NCI-H82 (cell line): ENCODE measurements around the gene PCDH9.
A peak's percentile ranks its signal among the peaks of the same experiment; 100 is the strongest.

Source experiments
- DNase-seq: peaks from one replicate; lab custom pipeline; 2025; lab: John Stamatoyannopoulos, UW

Gene PCDH9

DNA sequence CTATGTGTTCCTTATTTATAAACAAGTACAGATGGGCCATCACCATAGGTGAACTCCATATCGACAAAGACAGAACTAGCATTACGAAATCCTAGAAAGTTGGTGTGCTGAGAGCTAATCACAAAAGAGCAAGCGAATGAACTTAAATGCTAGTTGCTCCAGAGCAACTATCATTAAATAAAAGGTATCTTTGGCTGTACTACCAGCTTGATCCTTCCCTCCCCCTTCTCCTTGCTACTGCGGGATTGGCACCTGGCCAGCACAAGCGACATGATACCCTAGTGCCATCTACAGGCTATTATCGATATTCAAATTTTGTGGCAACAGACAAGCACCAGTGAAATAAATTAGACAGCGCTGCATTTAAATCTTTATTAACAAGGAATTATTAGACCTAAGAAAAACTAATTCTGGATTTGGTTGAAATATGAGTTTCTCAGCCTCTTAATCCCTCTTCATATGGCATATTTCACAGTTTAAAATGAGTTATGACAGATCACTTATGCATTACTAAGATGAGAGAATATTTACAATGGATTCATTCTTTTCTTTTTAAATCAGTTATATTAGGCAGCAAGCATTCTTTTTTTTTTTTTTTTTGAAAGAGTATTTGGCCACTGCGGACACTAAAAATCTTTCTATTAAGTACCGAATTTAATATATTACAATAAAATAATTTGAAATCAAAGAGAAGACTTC, 5.8 kb downstream of the PCDH9 start:
- peak; percentile 94 for DNase-seq

DNA sequence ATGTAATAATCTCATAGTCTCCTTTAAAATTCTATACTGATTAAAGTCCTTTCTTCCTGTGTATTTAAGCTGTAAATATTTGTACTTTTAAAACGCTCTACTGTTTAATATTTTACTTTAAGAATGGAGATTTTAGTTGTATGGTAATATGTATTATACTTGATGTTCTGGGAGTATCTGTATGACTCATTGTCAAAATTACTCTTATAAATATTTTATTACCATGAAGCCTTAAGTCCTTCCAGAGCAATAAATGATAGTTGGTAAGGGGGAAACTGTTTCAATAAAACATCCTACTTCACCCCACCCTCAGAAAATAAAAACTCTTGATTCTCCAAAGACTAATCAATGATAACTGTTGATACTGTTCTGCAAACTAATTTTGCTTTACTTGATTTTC, 6.4 kb downstream of the PCDH9 start:
- DNase-seq = no peak

DNA sequence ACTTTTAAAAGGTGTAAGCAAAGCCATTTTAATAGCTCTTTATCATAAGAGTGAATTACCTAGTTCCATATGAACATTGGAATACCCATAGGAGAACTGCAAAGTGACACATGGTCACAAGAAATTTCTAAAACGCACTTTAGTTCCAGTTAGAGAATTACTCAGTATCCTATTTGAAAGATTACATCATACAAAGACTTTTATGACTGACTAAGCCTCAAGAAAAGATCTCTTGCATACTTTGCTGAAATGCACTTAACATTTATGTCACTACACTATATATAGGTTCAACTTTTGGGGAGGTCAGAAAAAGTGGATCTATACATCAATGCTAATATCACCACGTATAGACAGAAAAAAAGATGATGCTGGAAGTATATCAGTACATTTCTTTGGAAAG, 7.1 kb downstream of the PCDH9 start:
- DNase-seq = no peak

- DNase-seq = peak; percentile 79
These were observed 8.4 kb downstream of the PCDH9 start for GRCh38 chr13:67221630-67222226.

GRCh38 chr13:67219113-67219512, 11.0 kb downstream of the PCDH9 start:
- DNase-seq = no peak

DNA sequence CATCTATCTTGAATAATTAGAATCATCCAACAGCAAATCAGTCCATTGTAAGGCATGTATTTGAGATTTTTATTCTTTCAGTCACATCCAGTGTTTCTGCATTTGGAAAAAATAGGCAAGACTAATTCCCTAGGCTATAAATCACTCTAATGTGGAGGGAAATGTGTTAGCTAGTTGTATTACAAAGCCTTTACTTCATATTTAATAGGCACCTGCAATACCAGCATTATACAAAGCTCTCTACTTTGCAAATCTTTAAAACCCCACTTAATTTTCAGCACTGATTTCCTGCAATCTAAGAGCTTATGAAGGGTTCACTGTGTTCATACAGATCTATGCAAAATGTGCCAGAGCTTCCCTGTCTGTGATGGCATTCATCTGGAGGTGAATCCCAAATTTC, 12.3 kb downstream of the PCDH9 start:
- DNase-seq = no peak

DNA sequence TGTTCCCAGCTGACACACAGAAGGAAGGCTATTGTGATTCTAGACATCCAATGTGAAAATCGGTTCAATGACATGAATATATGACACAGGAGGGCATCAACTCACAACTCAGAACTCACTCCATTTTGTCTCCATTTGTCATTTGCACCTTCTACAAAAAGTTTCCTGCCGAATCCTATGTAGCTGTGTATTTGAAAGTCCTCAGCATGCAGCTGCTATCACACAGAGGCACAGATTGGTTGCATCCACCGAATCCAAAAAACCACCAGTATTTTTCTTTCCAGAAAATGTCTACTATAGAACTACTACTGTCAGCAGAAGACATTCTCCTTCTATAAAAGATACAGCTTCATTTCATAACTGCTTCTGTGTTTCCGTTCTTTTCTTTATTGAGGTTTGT, 13.3 kb downstream of the PCDH9 start:
- DNase-seq = no peak

DNA sequence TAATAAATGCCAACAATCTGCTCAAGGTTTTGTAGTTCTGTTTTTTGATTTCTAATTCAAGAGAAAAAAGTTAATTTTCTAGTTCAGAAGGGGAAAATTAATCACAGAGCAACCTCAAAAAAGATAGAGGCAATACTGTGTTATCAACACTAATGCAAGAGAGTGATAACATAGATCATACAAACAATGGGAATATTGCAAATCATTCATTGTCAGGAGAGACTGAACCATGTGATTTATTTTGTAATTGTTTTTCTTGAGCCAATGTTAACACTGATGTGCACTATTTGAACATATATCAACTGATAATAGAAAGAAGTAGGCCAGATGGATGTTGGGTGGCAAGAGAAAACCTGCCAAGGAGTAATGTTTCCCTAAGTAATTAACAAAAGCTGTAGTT, 19.9 kb downstream of the PCDH9 start:
- DNase-seq = no peak

- DNase-seq = no peak
These were observed 21.6 kb downstream of the PCDH9 start for GRCh38 chr13:67208552-67208951.

- DNase-seq = no peak
These were observed 25.4 kb downstream of the PCDH9 start for GRCh38 chr13:67204764-67205163.

DNA sequence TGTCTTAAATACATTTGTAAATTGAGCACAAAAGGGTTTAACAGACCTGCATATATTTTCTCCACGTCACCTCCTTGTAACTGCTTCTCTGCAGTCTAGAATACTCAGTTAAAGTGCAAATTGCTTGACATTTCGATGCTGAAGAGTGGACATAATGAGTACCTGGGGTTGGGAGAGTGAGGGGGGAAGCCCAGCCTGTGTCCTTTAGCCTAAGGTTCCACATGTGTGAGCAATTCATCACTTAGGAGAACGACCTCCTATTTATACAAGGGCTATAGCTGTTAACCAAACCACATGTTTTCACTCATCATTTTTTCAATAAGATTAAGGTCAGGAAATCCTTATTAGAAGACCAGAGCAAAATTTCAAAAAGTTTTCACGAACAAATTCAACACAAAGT, 29.5 kb downstream of the PCDH9 start:
- DNase-seq = no peak

- DNase-seq = no peak
These were observed 30.0 kb downstream of the PCDH9 start for GRCh38 chr13:67200183-67200582.

DNA sequence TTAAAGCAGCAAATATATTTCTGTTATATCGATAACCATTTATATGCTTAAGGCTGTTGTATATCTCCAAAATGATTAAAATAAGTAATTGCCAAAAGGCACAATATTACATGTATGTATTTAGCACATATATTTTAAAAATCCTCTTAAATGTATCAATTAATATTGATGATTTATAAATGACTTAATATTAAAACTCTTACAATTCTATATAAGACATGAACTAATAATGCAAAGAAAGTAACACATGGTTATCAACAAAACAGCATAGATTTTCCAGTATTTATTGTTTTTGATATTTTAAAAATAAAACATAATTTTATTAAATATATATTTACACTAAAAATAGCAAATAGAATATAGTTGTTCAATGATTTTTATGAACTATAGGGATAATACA, 32.4 kb downstream of the PCDH9 start:
- DNase-seq = no peak

DNA sequence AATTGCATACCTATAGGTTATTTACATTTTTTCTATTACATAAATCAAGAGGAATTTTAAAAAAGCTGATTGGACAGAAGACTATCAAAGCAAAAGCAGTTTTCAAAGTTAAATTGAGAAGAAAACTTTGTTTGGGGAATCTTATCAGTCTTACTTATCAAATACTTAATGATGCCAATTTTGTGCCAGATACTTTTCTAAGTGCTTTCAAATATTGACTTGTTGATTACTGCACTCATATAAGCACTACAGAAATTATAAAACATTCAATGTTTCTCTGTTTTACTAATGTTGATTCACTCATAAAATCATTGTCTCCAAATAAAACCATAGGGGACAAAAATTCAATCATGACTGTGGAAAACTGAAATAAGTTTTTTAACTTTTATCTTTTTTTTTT, 36.2 kb downstream of the PCDH9 start:
- no peak for DNase-seq

DNA sequence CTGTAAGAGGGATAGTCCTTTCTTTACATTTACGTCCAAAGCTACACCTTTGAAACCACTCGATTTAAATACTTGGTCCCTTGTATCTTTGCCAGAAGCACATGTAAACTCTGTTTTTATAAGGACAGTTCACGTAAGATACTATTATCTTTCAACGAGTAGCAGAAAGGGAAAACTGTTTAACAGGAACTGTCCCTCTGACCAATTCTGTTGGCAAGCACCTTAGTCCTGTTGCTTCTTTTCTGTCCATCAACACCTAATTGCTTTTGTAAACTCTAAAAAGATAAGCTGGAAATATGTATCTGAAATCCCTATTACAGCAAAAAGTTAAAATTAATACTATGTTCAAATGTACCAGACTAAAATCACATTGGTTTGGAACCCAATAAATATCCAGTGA, 37.4 kb downstream of the PCDH9 start:
- DNase-seq = no peak

DNA sequence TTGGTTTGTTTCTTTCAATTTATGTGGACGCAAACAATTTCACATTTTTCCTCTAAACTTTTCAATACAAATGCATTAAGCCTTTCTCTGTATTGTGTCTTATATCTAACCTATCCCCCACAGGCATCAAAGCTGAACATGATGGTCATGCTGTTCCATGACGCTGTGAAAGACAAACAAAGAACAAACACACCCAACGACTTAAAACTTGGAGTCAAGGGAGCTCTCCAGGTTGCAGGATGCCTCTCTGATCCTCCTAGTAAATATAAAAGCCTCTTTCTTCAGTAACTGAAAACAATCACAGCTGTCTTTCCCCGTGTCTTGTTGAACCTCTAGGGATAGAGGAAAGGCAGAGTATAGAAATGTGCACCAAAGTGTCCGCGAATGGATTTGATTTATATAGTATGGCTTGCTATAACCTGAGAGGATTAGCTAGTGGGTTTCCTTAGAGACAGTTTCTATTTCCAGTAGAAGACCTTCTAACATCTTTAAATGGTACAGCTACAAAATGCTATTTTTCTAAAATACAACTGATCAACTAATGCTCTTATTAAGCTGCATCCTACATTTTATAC, 43.1 kb downstream of the PCDH9 start:
- peak; percentile 43 for DNase-seq

GRCh38 chr13:67184247-67184646, 45.9 kb downstream of the PCDH9 start:
- no peak for DNase-seq

DNA sequence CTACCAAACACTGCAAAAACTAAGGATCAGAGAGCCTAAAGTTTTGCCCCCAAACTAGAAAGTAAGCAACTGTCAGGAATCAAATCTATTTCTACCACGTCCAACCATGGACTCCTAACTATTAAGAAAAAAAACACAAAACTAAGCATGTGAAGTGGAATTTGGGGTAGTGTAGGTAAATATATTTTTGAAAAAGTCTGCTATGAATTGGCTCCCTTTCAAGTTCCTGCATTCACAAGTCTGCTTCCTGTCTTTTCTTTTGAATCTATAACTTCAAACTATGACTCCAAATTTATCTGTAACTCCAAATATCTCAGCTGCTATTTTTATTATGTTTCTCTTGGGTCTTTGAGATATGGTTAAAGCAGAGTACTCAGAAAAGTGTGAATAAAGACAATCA, 47.0 kb downstream of the PCDH9 start:
- no peak for DNase-seq

- DNase-seq = peak; percentile 17
These were observed 54.2 kb downstream of the PCDH9 start for GRCh38 chr13:67175836-67176459.

DNA sequence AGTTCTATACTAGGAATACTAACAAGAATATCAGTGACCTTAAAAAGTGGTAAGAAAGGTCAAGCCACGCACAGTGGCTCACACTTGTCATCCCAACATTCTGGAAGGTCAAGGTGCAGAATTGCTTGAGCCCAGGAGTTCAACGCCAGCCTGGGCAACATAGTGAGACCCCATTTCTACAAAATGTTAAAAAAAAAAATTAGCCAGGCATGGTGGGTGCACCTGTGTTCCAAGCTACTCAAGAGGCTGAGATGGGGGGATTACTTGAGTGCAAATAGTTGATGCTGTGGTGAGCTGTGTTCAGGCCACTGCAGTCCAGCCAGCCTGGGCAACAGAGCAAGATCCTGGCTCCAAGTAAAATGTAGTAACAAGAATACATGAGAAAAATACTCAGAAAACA, 61.8 kb downstream of the PCDH9 start:
- no peak for DNase-seq

- DNase-seq = no peak
These were observed 62.7 kb downstream of the PCDH9 start for GRCh38 chr13:67167420-67167819.

- DNase-seq = no peak
These were observed 69.0 kb downstream of the PCDH9 start for GRCh38 chr13:67161176-67161575.

GRCh38 chr13:67158903-67159302, 71.2 kb downstream of the PCDH9 start:
- DNase-seq = no peak
